Peyer's patch (tissue), 4 donors: ENCODE results near the gene ASL. TPM values are rescaled to one million over a fixed set of nuclear protein-coding genes. Genes with fewer than 3 reads are reported as not detected.
"Not testable (repeated sequence)": the region's sequence is repeated elsewhere in the genome, so short reads cannot be mapped to it uniquely, and the experiment has no call there.

Experiments
- DNase-seq, 3 donors: peaks; one replicate each; pipeline ENCODE4 v3.0.0-alpha.2; 2017 to 2019
- H3K27ac ChIP-seq, 4 donors: fragments of 200-600 bp; sonication (generic); one replicate each; pipeline ENCODE4 v1.5.1; 2016 to 2019
- H3K27me3 ChIP-seq, 2 donors: fragments of 200-600 bp; sonication (generic); one replicate each; pipeline ENCODE4 v1.5.1; 2019
- H3K36me3 ChIP-seq, 3 donors: fragments of 200-600 bp; sonication (generic); one replicate each; pipeline ENCODE4 v1.5.1; 2016 to 2019
- H3K4me1 ChIP-seq, 4 donors: fragments of 200-600 bp; sonication (generic); one replicate each; pipeline ENCODE4 v1.5.1; 2016 to 2019
- H3K4me3 ChIP-seq, 4 donors: fragments of 200-600 bp; sonication (generic); 1 replicate in 3 of 4; 2 replicates in 1 of 4; pipeline ENCODE4 v1.5.1; 2016 to 2019; ENCODE audit warnings: mild to moderate bottlenecking in 1 of 4
- H3K9me3 ChIP-seq, 4 donors: fragments of 200-600 bp; sonication (generic); one replicate each; pipeline ENCODE4 v1.5.1; 2016 to 2019; ENCODE audit warnings: mild to moderate bottlenecking in 1 of 4
- POLR2A ChIP-seq, 2 donors: fragments of 450-650 bp; IDR thresholded peaks; one replicate each; pipeline ENCODE4 v1.5.1; 2017; ENCODE audit warnings: antibody characterized with exemption in 2 of 2, mild to moderate bottlenecking in 2 of 2, moderate library complexity in 2 of 2
- total RNA-seq, 4 donors: library from RNA; depleted of rRNA; stranded (reverse); fragments of >200 nt; gene quantifications; one replicate each; pipeline ENCODE4 v1.1.0, GENCODE V29; 2016
- TF ChIP-seq, protein P1 (sequence below), 6 experiments: fragments of 450-650 bp in 4 of 6; fragments of 200-600 bp in 2 of 6; sonication (generic) in 1 of 6; IDR thresholded peaks; one replicate each; pipeline ENCODE4 v1.5.1; 2017 to 2019; ENCODE audit warnings: antibody characterized with exemption in 6 of 6, mild to moderate bottlenecking in 3 of 6, moderate library complexity in 1 of 6

ASL gene
- total RNA-seq, 4 donors from 2014 or later = 48.7 to 178 (median 137) TPM

DNA sequence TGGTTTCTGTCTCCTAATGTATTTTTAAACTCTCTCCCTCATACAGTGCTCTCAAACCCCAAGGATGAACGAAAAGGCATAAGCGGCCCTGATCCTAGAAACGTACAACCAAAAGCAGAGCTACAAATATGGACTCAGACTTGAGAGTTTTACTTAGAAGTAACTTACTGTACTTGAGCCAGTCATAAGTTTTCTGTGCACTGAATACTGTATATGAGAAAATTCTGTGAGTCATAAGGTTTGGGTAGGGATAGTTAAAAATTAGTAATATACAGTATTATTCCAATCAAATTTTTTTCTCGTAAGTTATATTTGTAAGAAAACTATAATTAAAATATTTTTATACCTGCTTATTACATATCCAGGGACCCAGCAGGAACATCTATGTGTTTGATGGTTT, 5.9 kb upstream of the ASL start:
- Histone ChIP-seq H3K9me3 (no peaks in the 10 kb centered on the region), H3K4me1 (no peaks in the 10 kb centered on the region), H3K27me3 (no peaks in the 10 kb centered on the region), H3K27ac (no peak overlapping the region), H3K36me3 (no peaks in the 10 kb centered on the region), H3K4me3 (no peak overlapping the region)
- no peak for DNase-seq
- TF ChIP-seq, protein P1, sequence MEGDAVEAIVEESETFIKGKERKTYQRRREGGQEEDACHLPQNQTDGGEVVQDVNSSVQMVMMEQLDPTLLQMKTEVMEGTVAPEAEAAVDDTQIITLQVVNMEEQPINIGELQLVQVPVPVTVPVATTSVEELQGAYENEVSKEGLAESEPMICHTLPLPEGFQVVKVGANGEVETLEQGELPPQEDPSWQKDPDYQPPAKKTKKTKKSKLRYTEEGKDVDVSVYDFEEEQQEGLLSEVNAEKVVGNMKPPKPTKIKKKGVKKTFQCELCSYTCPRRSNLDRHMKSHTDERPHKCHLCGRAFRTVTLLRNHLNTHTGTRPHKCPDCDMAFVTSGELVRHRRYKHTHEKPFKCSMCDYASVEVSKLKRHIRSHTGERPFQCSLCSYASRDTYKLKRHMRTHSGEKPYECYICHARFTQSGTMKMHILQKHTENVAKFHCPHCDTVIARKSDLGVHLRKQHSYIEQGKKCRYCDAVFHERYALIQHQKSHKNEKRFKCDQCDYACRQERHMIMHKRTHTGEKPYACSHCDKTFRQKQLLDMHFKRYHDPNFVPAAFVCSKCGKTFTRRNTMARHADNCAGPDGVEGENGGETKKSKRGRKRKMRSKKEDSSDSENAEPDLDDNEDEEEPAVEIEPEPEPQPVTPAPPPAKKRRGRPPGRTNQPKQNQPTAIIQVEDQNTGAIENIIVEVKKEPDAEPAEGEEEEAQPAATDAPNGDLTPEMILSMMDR (IDR thresholded peaks at IDR 0.05) = no peak
- no peak for TF ChIP-seq POLR2A (IDR thresholded peaks at IDR 0.05)

DNA sequence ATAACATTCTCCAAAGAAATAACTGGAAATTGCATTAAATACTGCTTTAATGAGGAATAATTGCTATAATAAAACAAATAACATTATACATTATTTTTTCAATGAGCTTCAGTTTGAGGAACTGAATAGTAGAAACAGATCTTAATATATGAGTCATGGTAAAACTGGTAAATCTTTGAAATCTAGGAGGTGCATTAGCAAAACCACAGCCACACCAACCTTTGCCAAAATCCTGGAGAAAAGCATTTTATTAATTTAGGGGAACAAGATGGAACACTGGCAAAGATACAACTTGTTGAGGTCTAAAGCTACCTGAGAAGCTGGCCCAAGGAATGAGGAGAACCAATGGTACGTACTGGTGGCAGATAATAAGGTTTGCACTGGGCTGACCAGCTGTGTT, 5.4 kb upstream of the ASL start:
- DNase-seq = no peak
- no peaks in the 10 kb centered on the region for H3K4me1 ChIP-seq
- TF ChIP-seq POLR2A (IDR thresholded peaks at IDR 0.05) = no peak
- TF ChIP-seq, protein P1 (IDR thresholded peaks at IDR 0.05) = no peak

DNA sequence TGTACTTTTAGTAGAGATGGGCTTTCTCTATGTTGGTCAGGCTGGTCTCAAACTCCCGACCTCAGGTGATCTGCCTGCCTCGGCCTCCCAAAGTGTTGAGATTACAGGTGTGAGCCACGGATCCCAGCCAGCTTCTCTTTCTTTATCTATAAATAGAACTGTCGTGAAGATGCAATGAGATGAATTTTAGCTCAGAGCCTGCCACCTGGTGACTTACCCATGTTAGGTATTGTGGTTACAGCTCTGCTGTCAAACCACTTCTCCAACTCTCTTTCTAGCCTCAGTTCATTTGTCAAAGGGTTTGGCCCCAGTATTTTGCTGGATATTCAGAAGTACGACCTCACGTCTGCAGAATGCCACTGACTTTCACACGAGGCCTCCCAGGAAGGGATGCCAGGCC, 3.4 kb upstream of the ASL start:
- H3K27ac ChIP-seq, H3K36me3 ChIP-seq, H3K4me3 ChIP-seq, H3K4me1 ChIP-seq, H3K27me3 ChIP-seq, H3K9me3 ChIP-seq, DNase-seq: not testable (repeated sequence)

More for the DNA sequence above, 5.4 kb upstream of the ASL start:
- Histone ChIP-seq H3K9me3 (no peaks in the 10 kb centered on the region), H3K27me3 (no peaks in the 10 kb centered on the region), H3K27ac (no peak overlapping the region), H3K36me3 (no peaks in the 10 kb centered on the region), H3K4me3 (no peak overlapping the region)

DNA sequence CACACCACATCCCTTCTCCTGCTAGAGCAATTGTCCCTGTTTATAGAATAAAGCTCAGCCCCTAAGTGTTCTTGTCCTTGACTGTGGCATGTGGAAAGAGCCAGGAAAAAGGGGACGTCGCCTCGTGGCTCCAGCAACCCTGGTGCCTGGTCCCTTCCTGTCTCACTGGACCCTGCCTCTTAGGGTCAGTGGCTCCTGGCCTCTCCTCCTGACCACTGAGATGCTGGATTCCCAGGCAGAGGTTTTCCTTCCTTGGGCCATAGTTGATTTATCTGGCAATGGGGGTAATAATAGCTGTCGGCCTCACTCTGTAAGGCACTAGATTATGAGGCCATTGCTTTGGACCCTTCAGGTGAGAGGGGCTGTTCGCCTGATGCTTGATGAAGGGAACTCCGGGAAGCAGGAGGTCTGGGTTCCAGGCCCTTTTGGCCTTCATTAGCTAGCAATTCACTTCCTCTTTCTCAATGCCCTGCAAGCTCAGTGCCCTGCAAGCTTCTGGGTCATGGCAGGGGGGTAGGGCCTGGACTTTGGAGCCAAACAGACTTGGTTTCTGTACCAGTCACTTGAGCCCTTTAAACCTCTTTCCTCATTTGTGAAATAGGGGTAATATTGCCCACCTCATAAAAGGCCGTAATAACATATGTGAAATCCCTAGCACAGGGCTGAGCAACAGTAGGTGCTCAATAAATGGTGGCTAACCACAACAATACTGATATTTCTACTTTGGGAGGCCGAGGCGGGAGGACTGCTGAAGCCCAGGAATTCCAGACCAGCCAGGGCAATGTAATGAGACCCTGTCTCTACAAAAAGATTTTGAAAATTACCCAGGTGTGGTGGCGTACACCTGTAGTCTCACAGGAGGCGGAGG, 1.1 kb downstream of the ASL start:
- TF ChIP-seq, protein P1 (IDR thresholded peaks at IDR 0.05) = no peak
- TF ChIP-seq POLR2A (IDR thresholded peaks at IDR 0.05) = peak in 1 of 2 donors; percentile 32
- H3K4me3 ChIP-seq = peak overlapping the region; percentile 61 to 93 (median 78)
- H3K27me3 ChIP-seq = no peaks in the 10 kb centered on the region
- H3K27ac ChIP-seq = peak overlapping the region; percentile 79 to 81 (median 81)
- H3K36me3 ChIP-seq = peaks cover 0 to 21% (median 0%) of the 10 kb centered on the region in 3 donors
- H3K4me1 ChIP-seq = peaks cover 0 to 22% (median 3%) of the 10 kb centered on the region in 4 donors
- no peaks in the 10 kb centered on the region for H3K9me3 ChIP-seq
- peak in 2 of 3 donors; percentile 79 to 85 for DNase-seq

DNA sequence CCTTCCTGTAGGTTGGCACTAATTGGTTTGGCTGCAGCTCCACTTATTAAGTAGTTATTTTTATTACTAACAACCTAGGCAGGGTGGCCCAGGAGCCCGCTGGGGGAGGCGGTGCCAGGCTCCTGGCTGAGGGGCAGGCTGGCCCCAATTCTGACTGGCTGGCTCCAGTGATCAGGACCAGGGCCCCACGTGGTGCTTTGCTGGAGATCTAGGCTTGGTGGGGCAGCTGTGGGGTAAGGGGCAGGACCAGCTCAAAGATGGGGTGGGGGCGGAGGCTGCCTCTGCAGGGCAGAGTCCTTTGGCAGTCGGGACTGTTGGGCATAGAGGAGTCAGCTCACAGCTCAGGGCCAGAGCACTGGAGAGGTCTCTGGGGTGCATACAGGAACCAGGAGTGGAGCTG, 2.4 kb downstream of the ASL start:
- H3K27ac ChIP-seq = peak overlapping the region in 1 of 4 donors; percentile 6
- DNase-seq = no peak

DNA sequence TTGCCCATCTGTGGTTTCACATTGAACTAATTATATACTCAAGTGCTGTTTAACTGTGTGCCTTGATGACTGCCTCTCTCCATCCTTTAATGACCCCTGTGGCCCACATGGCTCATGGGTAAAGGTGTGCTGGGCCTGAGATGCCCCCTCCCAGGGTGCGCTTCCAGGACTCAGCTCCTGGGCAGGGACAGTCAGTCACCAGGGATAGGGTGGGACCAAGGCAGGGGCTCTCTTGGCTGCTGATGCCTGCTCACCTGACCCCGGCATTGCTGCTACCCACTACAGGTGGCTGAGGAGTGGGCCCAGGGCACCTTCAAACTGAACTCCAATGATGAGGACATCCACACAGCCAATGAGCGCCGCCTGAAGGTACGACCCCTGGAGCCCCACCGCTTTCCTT, 6.5 kb downstream of the ASL start:
- H3K4me3 ChIP-seq = no peak overlapping the region
- no peak overlapping the region for H3K27ac ChIP-seq
- H3K9me3 ChIP-seq = no peaks in the 10 kb centered on the region
- TF ChIP-seq, protein P1 (IDR thresholded peaks at IDR 0.05) = no peak
- no peak for TF ChIP-seq POLR2A (IDR thresholded peaks at IDR 0.05)
- peaks cover 0 to 71% (median 0%) of the 10 kb centered on the region in 3 donors for H3K36me3 ChIP-seq
- no peaks in the 10 kb centered on the region for H3K27me3 ChIP-seq
- H3K4me1 ChIP-seq = peaks cover 0 to 15% (median 0%) of the 10 kb centered on the region in 4 donors
- no peak for DNase-seq

More for the DNA sequence above, 2.4 kb downstream of the ASL start:
- Histone ChIP-seq H3K4me1 (peaks cover 0 to 22% (median 3%) of the 10 kb centered on the region in 4 donors), H3K27me3 (no peaks in the 10 kb centered on the region), H3K4me3 (peak overlapping the region in 1 of 4 donors; percentile 61), H3K9me3 (no peaks in the 10 kb centered on the region), H3K36me3 (peaks cover 0 to 34% (median 0%) of the 10 kb centered on the region in 3 donors)
- TF ChIP-seq POLR2A (IDR thresholded peaks at IDR 0.05) = no peak
- TF ChIP-seq, protein P1 (IDR thresholded peaks at IDR 0.05) = no peak
